Medulla oblongata (tissue), 1 donor: ENCODE data around the gene HSPA2.
"Not testable (repeated sequence)": the region's sequence is repeated elsewhere in the genome, so short reads cannot be mapped to it uniquely, and the experiment has no call there.

ENCODE experiments used
- DNase-seq: peaks from one replicate; pipeline ENCODE4 v3.0.0-alpha.2; 2015; ENCODE audit errors: extremely low spot score

Gene HSPA2

DNA sequence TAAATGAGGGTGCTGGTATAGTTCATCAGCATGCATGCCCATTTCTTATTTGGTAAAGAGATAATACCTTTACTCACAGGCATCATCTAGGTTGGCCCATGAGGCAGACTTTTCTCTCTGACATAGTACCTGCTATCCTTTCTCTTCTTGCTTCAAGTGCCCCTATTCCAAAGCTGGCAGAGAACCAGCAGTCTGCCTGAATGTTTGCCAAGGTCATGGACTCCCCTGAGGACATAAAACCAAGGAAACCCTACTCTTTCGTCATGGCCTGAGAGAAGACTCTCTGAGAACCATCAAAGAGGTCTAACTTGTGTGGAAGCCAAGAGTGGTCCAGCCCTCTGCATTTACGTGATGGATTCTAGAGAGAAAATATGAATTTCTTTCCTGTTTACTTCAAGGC lies 21.1 kb downstream of the HSPA2 start:
- DNase-seq: no peak

DNA sequence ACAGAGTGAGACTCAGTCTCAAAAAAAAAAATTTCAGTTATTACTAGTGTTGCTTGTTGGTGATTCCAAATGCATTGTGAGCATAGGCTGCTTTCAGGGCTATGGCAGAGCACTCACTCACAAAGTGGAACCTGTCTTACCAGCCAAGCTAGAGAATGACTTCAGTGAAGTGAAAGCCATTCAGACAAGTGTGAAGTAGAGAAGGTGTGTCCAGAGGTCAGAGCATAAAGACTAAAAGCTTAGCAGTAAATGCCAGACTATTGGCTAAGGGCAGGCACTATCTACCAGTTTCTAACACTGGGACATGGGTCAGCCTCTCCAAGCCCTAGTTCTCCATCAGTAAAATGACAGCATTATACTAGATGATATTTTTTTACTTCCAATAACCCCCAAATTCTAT lies 21.9 kb downstream of the HSPA2 start:
- no peak for DNase-seq

DNA sequence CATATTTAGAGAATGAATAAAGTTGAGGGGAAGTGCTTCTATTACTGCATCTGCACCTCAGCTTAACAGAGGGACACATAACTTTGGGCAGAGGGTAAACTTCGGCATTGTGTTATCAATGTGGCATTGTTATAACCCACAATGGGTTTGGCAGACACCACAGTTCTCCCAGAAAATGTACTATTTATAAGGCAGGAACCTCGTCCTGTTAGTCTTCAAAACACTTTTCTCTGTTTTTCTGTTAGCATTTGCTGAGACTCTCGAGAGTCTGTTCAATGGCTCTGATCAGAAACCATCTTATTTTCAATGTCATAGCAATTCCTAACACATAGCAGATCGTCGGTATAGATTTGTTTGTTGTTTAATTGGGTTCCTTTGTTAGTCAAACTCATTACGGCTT lies 23.2 kb downstream of the HSPA2 start:
- peak; percentile 70 for DNase-seq

DNA sequence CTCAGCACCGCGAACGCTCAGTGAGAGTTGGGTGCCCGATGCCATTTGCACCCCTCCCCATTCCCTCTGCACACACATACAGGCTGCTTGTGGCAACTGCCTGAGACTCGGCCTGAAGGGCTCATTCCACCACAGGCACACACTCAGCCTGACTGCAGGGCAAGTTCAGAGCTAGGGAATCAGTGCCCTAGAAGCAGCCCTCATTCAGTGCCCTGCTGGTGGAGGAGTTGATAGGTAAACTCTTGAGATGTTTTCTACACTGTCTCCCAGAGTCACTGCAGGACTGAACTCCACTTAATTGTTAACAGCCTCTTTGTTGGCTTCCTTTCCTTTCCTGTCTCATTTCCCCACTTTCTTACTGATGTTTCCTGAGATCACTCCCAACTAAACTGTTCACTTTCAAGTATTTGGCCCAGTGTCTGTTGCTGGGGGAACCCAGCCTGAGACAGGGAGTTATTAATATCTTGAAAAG lies 26.1 kb downstream of the HSPA2 start:
- peak; percentile 45 for DNase-seq

DNA sequence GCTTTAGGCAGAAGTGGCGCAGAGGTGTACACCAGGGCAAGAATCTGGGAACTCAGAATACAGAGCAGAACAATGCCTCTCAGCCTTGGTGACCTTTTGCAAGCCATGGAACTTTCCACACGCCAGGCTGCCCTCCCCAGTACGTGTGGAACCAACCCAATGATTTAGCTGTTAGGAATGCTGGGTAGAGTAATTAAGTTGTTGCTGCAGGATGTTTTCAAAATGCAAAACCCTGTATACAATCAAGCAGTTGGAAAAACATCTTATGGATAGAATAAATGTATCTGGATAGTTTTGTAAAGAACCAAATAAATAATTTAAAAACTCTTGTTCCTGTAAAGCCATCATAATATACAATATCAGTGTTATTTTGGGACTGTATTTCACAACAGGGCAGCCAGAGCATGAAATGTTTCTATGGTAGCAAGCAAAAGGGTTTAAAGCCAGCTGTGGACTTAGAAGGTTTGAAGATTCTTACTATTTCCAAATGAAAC lies 28.6 kb downstream of the HSPA2 start:
- peak; percentile 82 for DNase-seq

DNA sequence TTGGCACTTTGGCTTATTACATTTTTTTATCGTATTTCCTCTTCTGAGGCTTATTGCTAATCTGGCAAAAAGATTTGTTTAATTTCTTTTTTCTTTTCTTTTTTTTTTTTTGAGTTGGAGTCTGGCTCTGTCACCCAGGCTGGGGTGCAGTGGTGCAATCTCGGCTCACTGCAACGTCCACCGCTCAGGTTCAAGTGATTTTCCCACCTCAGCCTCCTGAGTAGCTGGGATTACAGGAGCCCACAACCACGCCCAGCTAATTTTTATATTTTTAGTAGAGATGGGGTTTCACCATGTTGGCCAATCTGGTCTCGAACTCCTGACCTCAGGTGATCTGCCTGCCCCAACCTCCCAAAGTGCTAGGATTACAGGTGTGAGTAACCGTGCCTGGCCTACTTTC lies 29.1 kb downstream of the HSPA2 start:
- not testable (repeated sequence) for DNase-seq

DNA sequence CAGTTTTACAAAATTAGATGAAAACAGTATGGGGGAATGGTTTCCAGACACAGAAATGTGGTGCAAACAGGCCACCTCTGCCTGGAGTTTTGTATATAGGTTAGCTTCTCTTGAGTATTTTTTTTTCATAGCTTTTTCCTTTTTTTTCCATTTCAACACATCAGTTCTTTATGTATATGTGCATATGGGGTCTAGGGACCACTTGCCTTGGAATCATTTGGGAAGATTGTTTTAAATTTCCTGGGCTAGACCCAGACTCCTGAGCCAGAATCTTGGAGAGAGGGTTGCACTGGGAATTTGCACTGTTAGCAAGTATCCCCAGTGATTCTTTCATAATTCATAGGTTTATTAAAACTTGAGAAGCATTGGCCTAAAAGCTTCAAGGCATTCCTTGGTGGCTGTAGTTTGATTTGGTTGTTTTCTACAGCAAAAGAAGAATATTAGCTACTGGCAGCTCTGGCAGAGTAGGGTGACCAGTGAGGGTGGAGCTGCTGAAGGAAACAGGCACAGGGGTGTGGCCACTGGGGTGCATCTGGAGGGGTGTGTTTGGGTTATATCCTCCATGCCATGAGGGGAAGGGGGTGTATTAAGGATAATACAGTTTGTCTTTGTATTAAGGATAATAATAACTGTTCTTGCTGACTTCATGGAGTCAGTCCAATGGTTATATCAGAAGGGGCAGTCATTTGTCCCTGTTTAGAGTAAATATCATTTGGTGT lies 32.0 kb downstream of the HSPA2 start:
- no peak for DNase-seq

DNA sequence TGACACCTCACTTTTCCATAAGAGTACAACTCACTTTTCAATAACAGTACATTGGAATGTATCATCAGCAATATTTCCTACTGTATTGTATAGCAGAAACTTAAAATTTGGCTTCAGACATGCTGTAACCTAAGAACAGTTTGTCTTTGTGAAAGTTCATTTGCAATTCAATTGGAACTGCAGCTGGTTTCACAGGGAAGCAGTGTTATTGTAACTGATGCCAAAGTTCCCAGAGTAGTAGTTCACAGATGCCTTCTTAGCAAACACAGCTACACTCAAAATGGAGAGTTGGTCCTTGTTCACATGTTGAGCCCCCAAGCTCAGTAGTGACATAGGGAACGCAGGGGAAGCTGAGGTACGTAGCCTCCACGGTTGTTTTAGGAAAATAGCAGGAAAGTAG lies 32.6 kb downstream of the HSPA2 start:
- peak; percentile 95 for DNase-seq

DNA sequence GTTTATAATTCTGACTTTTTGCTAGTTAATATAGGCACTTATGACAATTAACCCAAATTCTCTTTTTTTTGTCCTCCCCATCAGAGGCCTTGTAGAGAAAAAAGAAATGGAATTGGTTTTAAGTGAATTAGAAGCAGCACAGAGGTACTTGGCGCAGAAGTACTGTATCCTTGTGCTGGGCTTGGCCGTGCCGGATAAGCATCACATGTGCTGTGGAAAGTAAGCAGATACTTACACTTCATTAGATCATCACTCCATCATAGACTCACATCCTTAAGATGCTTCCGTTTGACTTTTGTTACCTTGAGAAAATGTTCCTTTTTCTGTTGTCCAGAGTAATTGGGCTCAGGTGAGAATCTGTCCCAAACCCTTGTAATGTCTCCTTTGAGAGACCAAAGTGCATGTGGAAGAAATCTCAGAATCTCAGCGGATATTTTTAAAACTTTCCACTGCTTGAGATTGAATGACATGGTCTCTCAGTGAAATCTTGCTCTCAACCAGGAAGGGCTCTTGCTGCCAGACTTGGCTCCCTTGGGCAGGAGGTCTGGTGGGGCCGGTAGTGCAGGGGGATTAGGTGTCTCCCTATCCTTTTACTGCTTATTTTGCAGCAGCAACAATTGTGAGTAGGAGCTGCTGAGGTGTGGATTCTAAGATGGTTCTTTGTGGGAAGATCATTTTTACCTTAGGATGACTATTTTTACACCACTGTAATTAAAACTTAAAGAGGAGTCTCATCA lies 34.0 kb downstream of the HSPA2 start:
- DNase-seq: no peak

DNA sequence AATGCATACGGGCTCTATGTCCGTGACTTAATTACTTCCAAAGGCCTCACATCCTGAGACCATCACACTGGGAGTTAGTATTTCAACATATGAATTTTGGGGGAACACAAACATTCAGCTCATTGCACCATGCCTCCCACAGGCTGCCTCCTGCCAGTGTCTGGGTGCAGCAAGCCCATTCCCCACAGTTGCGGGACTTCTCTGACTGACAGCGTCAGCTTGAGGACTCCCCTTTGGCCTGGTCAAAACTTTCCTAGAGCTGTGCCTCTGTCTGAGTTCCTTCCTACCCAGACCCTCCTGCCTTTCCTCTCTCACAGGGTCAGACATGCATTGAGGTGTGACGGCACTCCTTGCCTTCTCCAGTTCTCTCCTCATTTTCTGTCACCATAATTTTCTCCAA lies 36.7 kb downstream of the HSPA2 start:
- no peak for DNase-seq

DNA sequence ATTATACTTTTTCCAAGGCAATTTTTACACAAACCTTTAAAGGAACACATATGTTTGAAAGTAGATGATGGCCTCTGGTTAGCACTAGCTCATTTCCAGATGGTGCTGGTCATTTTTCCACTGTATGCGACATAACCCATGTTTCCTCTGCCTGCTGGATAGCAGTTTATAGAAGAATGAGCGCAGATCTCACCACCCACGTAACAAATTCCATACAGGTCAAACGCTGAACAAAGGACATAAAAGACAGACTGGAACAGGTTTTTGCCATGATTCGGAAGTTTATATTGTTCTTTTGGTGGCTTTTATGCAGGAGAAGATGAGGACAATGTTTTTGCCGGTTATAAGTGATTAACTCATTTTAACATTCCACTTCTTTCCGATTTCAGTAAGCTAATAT lies 39.9 kb downstream of the HSPA2 start:
- no peak for DNase-seq

DNA sequence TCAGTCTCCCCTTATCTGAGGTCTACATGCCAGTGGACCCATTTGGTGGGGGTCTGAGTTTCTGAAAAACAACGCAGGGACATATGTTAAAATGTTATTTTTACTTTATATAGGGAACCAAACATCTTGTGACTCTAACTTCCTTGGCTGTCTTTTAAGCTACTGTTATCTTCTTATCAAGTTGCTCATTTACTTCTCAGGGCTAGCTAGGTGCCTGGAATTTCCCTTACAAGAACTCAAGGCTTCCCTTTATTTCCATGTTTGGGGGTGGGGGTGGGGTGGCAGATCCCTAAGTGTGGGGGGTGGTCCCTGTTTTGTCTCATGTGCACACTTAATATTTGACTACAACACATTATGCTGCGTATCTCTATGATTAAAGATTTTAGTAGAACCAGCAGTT lies 40.8 kb downstream of the HSPA2 start:
- DNase-seq: no peak

DNA sequence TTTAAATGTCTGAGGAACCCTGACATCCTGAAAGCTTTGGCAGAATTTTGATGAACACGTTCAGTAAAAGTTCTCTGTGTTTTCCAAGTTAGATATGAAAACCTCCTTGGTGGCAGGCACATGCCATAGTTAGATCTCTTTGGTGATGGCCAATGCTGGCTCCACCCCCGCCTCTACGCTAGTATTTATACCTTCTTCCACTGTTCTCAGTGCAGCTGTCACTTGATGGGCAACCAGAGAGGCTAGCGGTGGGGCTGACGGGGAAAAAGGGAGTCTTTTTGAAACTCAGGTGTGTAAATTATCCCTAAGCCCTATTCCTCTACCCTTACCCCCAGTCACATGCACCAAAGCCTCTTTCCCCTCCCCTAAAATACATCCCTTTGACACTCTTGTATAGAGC lies 41.3 kb downstream of the HSPA2 start:
- DNase-seq: no peak

DNA sequence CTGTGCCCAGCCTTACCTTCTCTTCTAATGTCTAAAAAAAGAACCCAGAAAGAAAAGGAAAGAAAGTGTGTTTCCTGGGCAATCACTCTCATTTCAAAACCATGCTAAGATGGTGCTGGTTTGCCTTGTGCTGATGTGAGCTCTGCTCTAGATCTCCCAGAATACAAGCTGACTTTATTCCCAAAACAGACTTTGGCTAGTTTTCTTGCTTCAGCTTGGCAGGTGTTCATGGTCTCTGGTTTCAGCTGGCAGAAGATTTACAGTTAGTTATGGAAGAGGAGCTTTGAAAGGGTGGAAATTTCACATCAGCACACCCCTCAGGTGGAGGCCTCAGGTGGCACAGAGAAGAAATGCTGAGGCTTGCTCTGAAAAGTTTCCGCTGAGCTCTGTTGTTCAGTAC lies 43.6 kb downstream of the HSPA2 start:
- peak; percentile 57 for DNase-seq

DNA sequence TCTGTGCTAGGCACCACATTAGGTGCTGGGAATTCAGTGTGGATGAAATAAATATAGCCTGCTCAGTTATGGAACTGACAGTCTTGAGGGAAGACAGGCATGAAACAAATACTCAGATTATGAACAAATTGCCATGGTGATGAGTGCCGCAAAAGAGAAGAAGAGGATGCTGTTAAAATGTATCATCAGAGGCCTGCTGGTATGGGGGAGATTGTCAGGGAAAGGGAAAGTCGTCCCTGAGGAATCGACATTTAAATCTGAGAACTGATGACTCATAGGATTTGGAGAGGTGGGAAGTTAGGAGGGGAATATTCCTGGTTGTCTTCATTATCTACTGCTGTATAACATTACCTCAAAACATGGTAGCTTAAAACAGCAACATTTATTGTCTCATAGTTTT lies 51.3 kb downstream of the HSPA2 start:
- no peak for DNase-seq
